K562 (cell line): ENCODE results near the gene CRABP2. TPM values are rescaled to one million over a fixed set of nuclear protein-coding genes. Genes with fewer than 3 reads are reported as not detected.

Source experiments
- CXXC5 ChIP-seq: fragments of 250-450 bp; sonication (Bioruptor Pico); IDR thresholded peaks from 2 replicates; pipeline ENCODE4 v1.8.0; 2022; ENCODE audit warnings: inconsistent platforms, mild to moderate bottlenecking, moderate library complexity
- E2F4 ChIP-seq: sonication (generic); formaldehyde crosslinking; IDR thresholded peaks from 2 replicates; pipeline ENCODE4 v1.8.0; 2022; ENCODE audit warnings: mild to moderate bottlenecking, low read depth, missing genetic modification reagents
- EGR1 ChIP-seq: fragments of 450-650 bp; conservative IDR thresholded peaks from 2 replicates; pipeline ENCODE4 v1.6.1; 2017; ENCODE audit warnings: mild to moderate bottlenecking
- EP400 ChIP-seq: fragments of 450-650 bp; IDR thresholded peaks from 2 replicates; pipeline ENCODE4 v1.6.1; 2017; ENCODE audit warnings: antibody characterized with exemption, mild to moderate bottlenecking, moderate library complexity
- FOXP1 ChIP-seq: sonication (generic); formaldehyde crosslinking; IDR thresholded peaks from 2 replicates; pipeline ENCODE4 v1.8.0; 2022; ENCODE audit warnings: mild to moderate bottlenecking, missing genetic modification reagents
- HDAC8 ChIP-seq: fragments of 450-650 bp; IDR thresholded peaks from 2 replicates; pipeline ENCODE4 v1.6.1; 2016; ENCODE audit warnings: mild to moderate bottlenecking, missing genetic modification characterization, moderate library complexity, missing compliant biosample characterization
- JUNB ChIP-seq: fragments of 450-650 bp; formaldehyde crosslinking; conservative IDR thresholded peaks from 2 replicates; pipeline ENCODE4 v1.4.0; 2020; ENCODE audit warnings: mild to moderate bottlenecking
- MEIS2 ChIP-seq: fragments of 450-650 bp; IDR thresholded peaks from 2 replicates; pipeline ENCODE4 v1.6.1; 2014; ENCODE audit warnings: mild to moderate bottlenecking; ENCODE audit not compliant: partially characterized antibody
- MNT ChIP-seq, 2 experiments: fragments of 450-650 bp; conservative IDR thresholded peaks; 2 replicates each; pipeline ENCODE4 v1.6.1; 2017; ENCODE audit warnings: mild to moderate bottlenecking in 2 of 2, moderate library complexity in 2 of 2
- NFXL1 ChIP-seq: fragments of 450-650 bp; formaldehyde crosslinking; IDR thresholded peaks from 2 replicates; pipeline ENCODE4 v1.4.0; 2021; ENCODE audit warnings: mild to moderate bottlenecking
- NR4A1 ChIP-seq, 2 experiments: fragments of 250-450 bp in 1 of 2; fragments of 450-650 bp in 1 of 2; sonication (Bioruptor Pico) in 1 of 2; IDR thresholded peaks; 2 replicates each; pipeline versions ENCODE4 v1.4.0 to v1.6.1; 2016 to 2020; ENCODE audit warnings: mild to moderate bottlenecking in 2 of 2, missing compliant biosample characterization in 1 of 2, missing genetic modification characterization in 1 of 2, moderate library complexity in 1 of 2
- RB1 ChIP-seq: fragments of 450-650 bp; IDR thresholded peaks from 2 replicates; pipeline ENCODE4 v1.6.1; 2017; ENCODE audit warnings: low read depth, mild to moderate bottlenecking
- STAG1 ChIP-seq: sonication (generic); formaldehyde crosslinking; IDR thresholded peaks from 2 replicates; pipeline ENCODE4 v1.5.0; 2020; ENCODE audit warnings: missing genetic modification reagents, borderline replicate concordance
- ZNF408 ChIP-seq: fragments of 250-450 bp; sonication (Bioruptor Pico); IDR thresholded peaks from 2 replicates; pipeline ENCODE4 v1.4.0; 2020; ENCODE audit warnings: low read depth, mild to moderate bottlenecking, moderate library complexity
- polyA plus RNA-seq, 8 experiments: library from polyadenylated mRNA; depleted of rRNA in 4 of 8; stranded (reverse) in 5 of 8; unstranded in 3 of 8; fragments of >200 nt; fragmentation: Nextera tagmentation in 2 of 8; fragmentation: Illumina TruSeq in 1 of 8; extraction: Ambion mirVana in 2 of 8; extraction: Trizol in 1 of 8; gene quantifications; 2 replicates each; pipeline versions ENCODE4 v1.2.1 to v1.2.3, GENCODE V29; 2011 to 2014; ENCODE audit warnings: inconsistent platforms in 1 of 8, missing spikeins in 1 of 8
- total RNA-seq, 7 experiments: library from RNA; depleted of rRNA in 6 of 7; stranded (reverse); fragments of >200 nt in 6 of 7; fragmentation: Illumina TruSeq in 2 of 7; extraction: Trizol in 2 of 7; gene quantifications; 2 replicates each; pipeline versions ENCODE4 v1.2.1 to v1.2.3, GENCODE V29; 2011 to 2021; ENCODE audit warnings: low replicate concordance in 1 of 7
- TF ChIP-seq, protein P1 (sequence below): fragments of 250-450 bp; sonication (Bioruptor Pico); IDR thresholded peaks from 2 replicates; pipeline ENCODE4 v1.8.0; 2021; ENCODE audit warnings: moderate library complexity, mild to moderate bottlenecking, inconsistent platforms
- TF ChIP-seq, protein P2 (sequence below): fragments of 450-650 bp; formaldehyde crosslinking; IDR thresholded peaks from 2 replicates; pipeline ENCODE4 v1.4.0; 2022; ENCODE audit warnings: missing genetic modification characterization
- TF ChIP-seq, protein P3 (sequence below): fragments of 250-450 bp; sonication (Bioruptor Pico); IDR thresholded peaks from 2 replicates; pipeline ENCODE4 v1.9.0; 2021; ENCODE audit warnings: mild to moderate bottlenecking

CRABP2 gene
- total and polyA plus RNA-seq, 9 of the 15 experiments (the other 6 are each of a cell fraction or from before 2014, with no cell fraction given), result 0.30 to 2.5 (median 0.82) TPM

DNA sequence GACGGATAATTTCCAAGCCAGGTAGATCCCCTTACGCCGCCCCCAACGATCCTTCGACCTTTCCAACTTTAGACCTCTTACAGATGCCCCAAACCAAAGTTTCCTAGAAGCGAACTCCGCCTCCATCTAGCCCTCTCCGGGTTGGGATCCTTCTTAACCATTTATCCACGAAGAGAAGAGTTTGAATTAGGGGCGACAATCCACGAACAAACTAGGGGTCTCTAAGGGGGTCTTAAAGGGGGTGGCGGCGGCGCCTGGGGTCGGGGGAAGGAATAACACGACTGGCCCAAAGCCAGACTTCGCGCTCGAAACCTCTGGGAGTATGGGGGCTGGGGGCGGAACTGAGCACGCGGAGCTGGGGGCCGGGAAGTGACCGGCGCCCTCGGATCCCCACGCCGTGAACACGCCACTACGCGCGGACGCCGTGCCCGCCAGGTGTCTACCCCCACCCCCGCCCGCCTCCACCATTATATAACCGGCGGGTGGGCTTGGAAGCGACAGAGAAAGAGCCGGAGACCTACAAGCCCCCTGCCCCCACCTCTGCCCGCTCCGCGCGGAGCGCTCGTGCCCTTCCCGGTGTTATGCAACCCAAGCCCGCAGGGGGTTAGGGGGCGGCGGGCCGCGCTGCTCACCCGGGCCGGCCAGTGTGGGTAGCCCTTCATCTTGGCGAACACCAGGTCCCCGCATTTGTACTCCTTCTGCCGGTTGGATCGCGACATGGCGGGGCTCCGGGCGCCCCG, 45.5 kb upstream of the CRABP2 start (continued):
- TF ChIP-seq JUNB, result no peak
- no peak for TF ChIP-seq MEIS2
- no peak; the same call in 1 of the 2 replicates for TF ChIP-seq CXXC5 (CRISPR knock-in tag)
- no peak for TF ChIP-seq E2F4 (CRISPR knock-in tag)
- no peak for TF ChIP-seq NFXL1 (CRISPR knock-in tag)
- no peak for TF ChIP-seq NR4A1 (CRISPR knock-in tag; IDR thresholded peaks at IDR 0.05)
- no peak for TF ChIP-seq NR4A1 (tag; IDR thresholded peaks at IDR 0.05)
- TF ChIP-seq HDAC8 (tag), result no peak
- TF ChIP-seq, protein P1, sequence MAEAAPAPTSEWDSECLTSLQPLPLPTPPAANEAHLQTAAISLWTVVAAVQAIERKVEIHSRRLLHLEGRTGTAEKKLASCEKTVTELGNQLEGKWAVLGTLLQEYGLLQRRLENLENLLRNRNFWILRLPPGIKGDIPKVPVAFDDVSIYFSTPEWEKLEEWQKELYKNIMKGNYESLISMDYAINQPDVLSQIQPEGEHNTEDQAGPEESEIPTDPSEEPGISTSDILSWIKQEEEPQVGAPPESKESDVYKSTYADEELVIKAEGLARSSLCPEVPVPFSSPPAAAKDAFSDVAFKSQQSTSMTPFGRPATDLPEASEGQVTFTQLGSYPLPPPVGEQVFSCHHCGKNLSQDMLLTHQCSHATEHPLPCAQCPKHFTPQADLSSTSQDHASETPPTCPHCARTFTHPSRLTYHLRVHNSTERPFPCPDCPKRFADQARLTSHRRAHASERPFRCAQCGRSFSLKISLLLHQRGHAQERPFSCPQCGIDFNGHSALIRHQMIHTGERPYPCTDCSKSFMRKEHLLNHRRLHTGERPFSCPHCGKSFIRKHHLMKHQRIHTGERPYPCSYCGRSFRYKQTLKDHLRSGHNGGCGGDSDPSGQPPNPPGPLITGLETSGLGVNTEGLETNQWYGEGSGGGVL (CRISPR knock-in tag), result no peak
- TF ChIP-seq FOXP1 (CRISPR knock-in tag), result no peak; the same call in 1 of the 2 replicates
- TF ChIP-seq EP400, result peak; percentile 51
- TF ChIP-seq, protein P2, sequence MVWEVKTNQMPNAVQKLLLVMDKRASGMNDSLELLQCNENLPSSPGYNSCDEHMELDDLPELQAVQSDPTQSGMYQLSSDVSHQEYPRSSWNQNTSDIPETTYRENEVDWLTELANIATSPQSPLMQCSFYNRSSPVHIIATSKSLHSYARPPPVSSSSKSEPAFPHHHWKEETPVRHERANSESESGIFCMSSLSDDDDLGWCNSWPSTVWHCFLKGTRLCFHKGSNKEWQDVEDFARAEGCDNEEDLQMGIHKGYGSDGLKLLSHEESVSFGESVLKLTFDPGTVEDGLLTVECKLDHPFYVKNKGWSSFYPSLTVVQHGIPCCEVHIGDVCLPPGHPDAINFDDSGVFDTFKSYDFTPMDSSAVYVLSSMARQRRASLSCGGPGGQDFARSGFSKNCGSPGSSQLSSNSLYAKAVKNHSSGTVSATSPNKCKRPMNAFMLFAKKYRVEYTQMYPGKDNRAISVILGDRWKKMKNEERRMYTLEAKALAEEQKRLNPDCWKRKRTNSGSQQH (CRISPR knock-in tag), result no peak
- 0 out of 2 replicates have a peak, but pooled peaks have one; percentile 10 for TF ChIP-seq STAG1 (CRISPR knock-in tag)
- TF ChIP-seq ZNF408, result no peak
- peak; percentile 60 for TF ChIP-seq EGR1
- 0 out of 2 replicates have a peak, but pooled peaks have one; percentile 47 for TF ChIP-seq RB1
- TF ChIP-seq, protein P3, sequence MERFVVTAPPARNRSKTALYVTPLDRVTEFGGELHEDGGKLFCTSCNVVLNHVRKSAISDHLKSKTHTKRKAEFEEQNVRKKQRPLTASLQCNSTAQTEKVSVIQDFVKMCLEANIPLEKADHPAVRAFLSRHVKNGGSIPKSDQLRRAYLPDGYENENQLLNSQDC (CRISPR knock-in tag), result no peak
- peak; percentile 4 to 6; a peak in 2 of 4 replicates for TF ChIP-seq MNT (conservative IDR thresholded peaks at IDR 0.05)
